K562 (cell line): Measurements from ENCODE around the gene MKNK2. TPM values are rescaled to one million over a fixed set of nuclear protein-coding genes. Genes with fewer than 3 reads are reported as not detected.

Experiments used
- AFF4 ChIP-seq: sonication (generic); formaldehyde crosslinking; IDR thresholded peaks from 2 replicates; pipeline ENCODE4 v1.8.0; 2023; ENCODE audit warnings: mild to moderate bottlenecking, missing genetic modification reagents
- CEBPB ChIP-seq: fragments of 450-650 bp; IDR thresholded peaks from 2 replicates; pipeline ENCODE4 v1.6.1; 2016; ENCODE audit warnings: missing genetic modification characterization, missing compliant biosample characterization
- CEBPG ChIP-seq, 3 experiments: fragments of 200-800 bp in 1 of 3; sonication (Bioruptor generic) in 1 of 3; sonication (generic) in 1 of 3; formaldehyde crosslinking in 1 of 3; IDR thresholded peaks in 2 of 3; conservative IDR thresholded peaks in 1 of 3; 2 replicates each; pipeline versions ENCODE4 v1.6.1 to v1.8.0; 2016 to 2022; ENCODE audit warnings: missing compliant biosample characterization in 2 of 3, missing genetic modification characterization in 2 of 3, mild to moderate bottlenecking in 1 of 3, missing genetic modification reagents in 1 of 3
- ESRRA ChIP-seq: fragments of 450-650 bp; IDR thresholded peaks from 2 replicates; pipeline ENCODE4 v1.6.1; 2014; ENCODE audit warnings: low read depth, mild to moderate bottlenecking, moderate library complexity, borderline replicate concordance
- EWSR1 ChIP-seq: fragments of 450-650 bp; IDR thresholded peaks from 2 replicates; pipeline ENCODE4 v1.6.1; 2018; ENCODE audit warnings: borderline replicate concordance, mild to moderate bottlenecking, low read depth, moderate library complexity; ENCODE audit not compliant: partially characterized antibody
- GTF2B ChIP-seq: IDR thresholded peaks from 2 replicates; pipeline ENCODE4 v1.6.1; 2011; ENCODE audit not compliant: insufficient read length; ENCODE audit errors: extremely low read depth
- KDM5B ChIP-seq: fragments of 200-600 bp; sonication (generic); IDR thresholded peaks from 2 replicates; pipeline ENCODE4 v1.6.1; 2012; ENCODE audit warnings: low read depth, mild to moderate bottlenecking, moderate library complexity, low read length, control low read depth, inconsistent platforms; ENCODE audit not compliant: insufficient replicate concordance
- KHSRP ChIP-seq: fragments of 450-650 bp; IDR thresholded peaks from 2 replicates; pipeline ENCODE4 v1.6.1; 2017
- MAFF ChIP-seq: IDR thresholded peaks from 2 replicates; pipeline ENCODE4 v1.6.1; 2012; ENCODE audit warnings: low read length, improper control_type of control experiment
- NFE2L1 ChIP-seq: fragments of 450-650 bp; IDR thresholded peaks from 2 replicates; pipeline ENCODE4 v1.6.1; 2016; ENCODE audit warnings: missing genetic modification characterization, low read depth, mild to moderate bottlenecking, missing compliant biosample characterization, moderate library complexity, borderline replicate concordance
- NFXL1 ChIP-seq: fragments of 450-650 bp; formaldehyde crosslinking; IDR thresholded peaks from 2 replicates; pipeline ENCODE4 v1.4.0; 2021; ENCODE audit warnings: mild to moderate bottlenecking
- SETDB1 ChIP-seq: IDR thresholded peaks from one replicate; pipeline ENCODE4 v1.6.1; 2012; ENCODE audit warnings: low read length, control low read depth, inconsistent platforms
- THRB ChIP-seq: fragments of 450-650 bp; formaldehyde crosslinking; conservative IDR thresholded peaks from 2 replicates; pipeline ENCODE4 v1.4.0; 2022; ENCODE audit warnings: mild to moderate bottlenecking, missing genetic modification characterization
- ZBTB7A ChIP-seq: IDR thresholded peaks from 2 replicates; pipeline ENCODE4 v1.6.1; 2011; ENCODE audit warnings: low read depth, mild to moderate bottlenecking, low read length, moderate library complexity, borderline replicate concordance; ENCODE audit not compliant: control insufficient read depth
- ZC3H8 ChIP-seq: fragments of 450-650 bp; IDR thresholded peaks from 2 replicates; pipeline ENCODE4 v1.6.1; 2017
- ZNF561 ChIP-seq: fragments of 450-650 bp; formaldehyde crosslinking; conservative IDR thresholded peaks from 2 replicates; pipeline ENCODE4 v1.4.0; 2020; ENCODE audit warnings: mild to moderate bottlenecking, moderate library complexity
- ZNF830 ChIP-seq: fragments of 250-450 bp; sonication (Bioruptor Pico); IDR thresholded peaks from 2 replicates; pipeline ENCODE4 v1.5.0; 2021; ENCODE audit warnings: mild to moderate bottlenecking
- polyA plus RNA-seq, 8 experiments: library from polyadenylated mRNA; depleted of rRNA in 4 of 8; stranded (reverse) in 5 of 8; unstranded in 3 of 8; fragments of >200 nt; fragmentation: Nextera tagmentation in 2 of 8; fragmentation: Illumina TruSeq in 1 of 8; extraction: Ambion mirVana in 2 of 8; extraction: Trizol in 1 of 8; gene quantifications; 2 replicates each; pipeline versions ENCODE4 v1.2.1 to v1.2.3, GENCODE V29; 2011 to 2014; ENCODE audit warnings: inconsistent platforms in 1 of 8, missing spikeins in 1 of 8
- total RNA-seq, 7 experiments: library from RNA; depleted of rRNA in 6 of 7; stranded (reverse); fragments of >200 nt in 6 of 7; fragmentation: Illumina TruSeq in 2 of 7; extraction: Trizol in 2 of 7; gene quantifications; 2 replicates each; pipeline versions ENCODE4 v1.2.1 to v1.2.3, GENCODE V29; 2011 to 2021; ENCODE audit warnings: low replicate concordance in 1 of 7
- TF ChIP-seq, protein P1 (sequence below), 2 experiments: fragments of 450-650 bp in 1 of 2; IDR thresholded peaks; 2 replicates each; pipeline ENCODE4 v1.6.1; 2011 to 2017; ENCODE audit warnings: low read depth in 2 of 2, antibody characterized with exemption in 1 of 2, borderline replicate concordance in 1 of 2, low read length in 1 of 2, mild to moderate bottlenecking in 1 of 2, mixed read lengths in 1 of 2; ENCODE audit not compliant: control insufficient read depth in 1 of 2

The MKNK2 gene
- total and polyA plus RNA-seq, 9 of the 15 experiments (the other 6 are each of a cell fraction or from before 2014, with no cell fraction given) = 5.1 to 191 (median 51.9) TPM

- TF ChIP-seq ZNF561 (CRISPR knock-in tag) = no peak
- no peak for TF ChIP-seq SETDB1
- TF ChIP-seq MAFF = no peak
- peak; percentile 35 for TF ChIP-seq KDM5B
- TF ChIP-seq CEBPB (tag) = peak; percentile 79
- no peak; the same call in 1 of the 2 replicates for TF ChIP-seq AFF4
- no peak for TF ChIP-seq KHSRP
- no peak for TF ChIP-seq EWSR1
- TF ChIP-seq, protein P1, sequence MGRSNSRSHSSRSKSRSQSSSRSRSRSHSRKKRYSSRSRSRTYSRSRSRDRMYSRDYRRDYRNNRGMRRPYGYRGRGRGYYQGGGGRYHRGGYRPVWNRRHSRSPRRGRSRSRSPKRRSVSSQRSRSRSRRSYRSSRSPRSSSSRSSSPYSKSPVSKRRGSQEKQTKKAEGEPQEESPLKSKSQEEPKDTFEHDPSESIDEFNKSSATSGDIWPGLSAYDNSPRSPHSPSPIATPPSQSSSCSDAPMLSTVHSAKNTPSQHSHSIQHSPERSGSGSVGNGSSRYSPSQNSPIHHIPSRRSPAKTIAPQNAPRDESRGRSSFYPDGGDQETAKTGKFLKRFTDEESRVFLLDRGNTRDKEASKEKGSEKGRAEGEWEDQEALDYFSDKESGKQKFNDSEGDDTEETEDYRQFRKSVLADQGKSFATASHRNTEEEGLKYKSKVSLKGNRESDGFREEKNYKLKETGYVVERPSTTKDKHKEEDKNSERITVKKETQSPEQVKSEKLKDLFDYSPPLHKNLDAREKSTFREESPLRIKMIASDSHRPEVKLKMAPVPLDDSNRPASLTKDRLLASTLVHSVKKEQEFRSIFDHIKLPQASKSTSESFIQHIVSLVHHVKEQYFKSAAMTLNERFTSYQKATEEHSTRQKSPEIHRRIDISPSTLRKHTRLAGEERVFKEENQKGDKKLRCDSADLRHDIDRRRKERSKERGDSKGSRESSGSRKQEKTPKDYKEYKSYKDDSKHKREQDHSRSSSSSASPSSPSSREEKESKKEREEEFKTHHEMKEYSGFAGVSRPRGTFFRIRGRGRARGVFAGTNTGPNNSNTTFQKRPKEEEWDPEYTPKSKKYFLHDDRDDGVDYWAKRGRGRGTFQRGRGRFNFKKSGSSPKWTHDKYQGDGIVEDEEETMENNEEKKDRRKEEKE (IDR thresholded peaks at IDR 0.05; ENCODE audit: borderline replicate concordance in 1 of 2, control insufficient read depth in 1 of 2, low read depth in 2 of 2, low read length in 1 of 2) = no peak
- no peak for TF ChIP-seq ZC3H8
- no peak; the same call in 1 of the 2 replicates for TF ChIP-seq THRB
- TF ChIP-seq NFXL1 = no peak
- peak; percentile 66; the same call in 1 of the 2 replicates for TF ChIP-seq CEBPG (CRISPR knock-in tag; IDR thresholded peaks at IDR 0.05)
- TF ChIP-seq CEBPG (tag; conservative IDR thresholded peaks at IDR 0.05 in 1 of 2, IDR thresholded peaks at IDR 0.05 in 1 of 2) = peak in 1 of 2 experiments; percentile 67; a peak in 2 of 4 replicates
- no peak for TF ChIP-seq ESRRA
- peak; percentile 63; the same call in 1 of the 2 replicates for TF ChIP-seq ZBTB7A
- no peak for TF ChIP-seq GTF2B
- no peak for TF ChIP-seq NFE2L1
- TF ChIP-seq ZNF830 (CRISPR knock-in tag) = no peak
These were observed 1.2 kb downstream of the MKNK2 start (continued) for GRCh38 chr19:2049741-2050348.
